ENCODE results near the gene FBXW7.

- TF ChIP-seq TAF1 (IDR thresholded peaks at IDR 0.05; ENCODE audit: borderline replicate concordance, insufficient read depth, low read length) = no peak
- no peak for TF ChIP-seq REST (IDR thresholded peaks at IDR 0.05; ENCODE audit: insufficient read depth in 1 of 2, low read depth in 2 of 2, low read length in 2 of 2)
- TF ChIP-seq SIN3A (IDR thresholded peaks at IDR 0.05; ENCODE audit: borderline replicate concordance, insufficient read depth, low read length) = no peak
These were observed 7.8 kb downstream of the FBXW7 start for GRCh38 chr4:152528060-152528459.

Measured in PFSK-1 (cell line).